ENCODE data around the gene FBN2.
"Not testable (repeated sequence)": the region's sequence is repeated elsewhere in the genome, so short reads cannot be mapped to it uniquely, and the experiment has no call there.

Gene FBN2

GRCh38 chr5:128453121-128453520 lies 84.9 kb downstream of the FBN2 start:
- DNase-seq (no peak), ATAC-seq (ENCODE audit: insufficient read depth, low read depth) (no peak)
- H3K9ac ChIP-seq (ENCODE audit: low read depth, low read length) = no peak overlapping the region
- H3K4me2 ChIP-seq (ENCODE audit: insufficient read depth, low read length) = no peak overlapping the region
- H3K27ac ChIP-seq (ENCODE audit: low read length) = no peak overlapping the region
- H3K27me3 ChIP-seq (ENCODE audit: insufficient read depth, low read length, poor library complexity) = no peaks in the 10 kb centered on the region
- H3K9me3 ChIP-seq (ENCODE audit: insufficient read depth, low read length, severe bottlenecking) = no peaks in the 10 kb centered on the region
- H3K36me3 ChIP-seq (ENCODE audit: insufficient read depth, low read length) = no peaks in the 10 kb centered on the region
- H3K4me1 ChIP-seq (ENCODE audit: insufficient read depth, low read length) = no peaks in the 10 kb centered on the region
- H3K4me3 ChIP-seq (ENCODE audit: low read depth in 1 of 2, low read length in 2 of 2) = no peak overlapping the region
- no peak overlapping the region for H2AFZ ChIP-seq (ENCODE audit: low read depth, low read length)
- H3K79me2 ChIP-seq (ENCODE audit: insufficient read depth, low read length) = no peaks in the 10 kb centered on the region
- no peak for TF ChIP-seq CTCF (IDR thresholded peaks at IDR 0.05; ENCODE audit: borderline replicate concordance, extremely low read depth, low read length, poor library complexity, severe bottlenecking)
- TF ChIP-seq EZH2 (IDR thresholded peaks at IDR 0.05; ENCODE audit: borderline replicate concordance, low read depth, low read length, severe bottlenecking) = no peak
- no peaks in the 10 kb centered on the region for H4K20me1 ChIP-seq (ENCODE audit: insufficient read depth, low read length)

GRCh38 chr5:128447224-128447623 lies 90.8 kb downstream of the FBN2 start:
- not testable (repeated sequence) for H3K27ac ChIP-seq (ENCODE audit: low read length); H3K4me2 ChIP-seq (ENCODE audit: insufficient read depth, low read length); H3K27me3 ChIP-seq (ENCODE audit: insufficient read depth, low read length, poor library complexity); H3K4me1 ChIP-seq (ENCODE audit: insufficient read depth, low read length); DNase-seq; H3K79me2 ChIP-seq (ENCODE audit: insufficient read depth, low read length); H3K4me3 ChIP-seq (ENCODE audit: low read depth in 1 of 2, low read length in 2 of 2); H2AFZ ChIP-seq (ENCODE audit: low read depth, low read length); ATAC-seq (ENCODE audit: insufficient read depth, low read depth); H4K20me1 ChIP-seq (ENCODE audit: insufficient read depth, low read length); H3K9me3 ChIP-seq (ENCODE audit: insufficient read depth, low read length, severe bottlenecking); H3K36me3 ChIP-seq (ENCODE audit: insufficient read depth, low read length); H3K9ac ChIP-seq (ENCODE audit: low read depth, low read length)

- Histone ChIP-seq H2AFZ (ENCODE audit: low read depth, low read length) (no peak overlapping the region), H3K36me3 (ENCODE audit: insufficient read depth, low read length) (no peaks in the 10 kb centered on the region), H3K27ac (ENCODE audit: low read length) (no peak overlapping the region), H3K4me3 (ENCODE audit: low read depth in 1 of 2, low read length in 2 of 2) (no peak overlapping the region), H3K9ac (ENCODE audit: low read depth, low read length) (no peak overlapping the region), H3K4me1 (ENCODE audit: insufficient read depth, low read length) (no peaks in the 10 kb centered on the region), H3K4me2 (ENCODE audit: insufficient read depth, low read length) (no peak overlapping the region), H3K79me2 (ENCODE audit: insufficient read depth, low read length) (no peaks in the 10 kb centered on the region), H3K9me3 (ENCODE audit: insufficient read depth, low read length, severe bottlenecking) (no peaks in the 10 kb centered on the region), H4K20me1 (ENCODE audit: insufficient read depth, low read length) (no peaks in the 10 kb centered on the region), H3K27me3 (ENCODE audit: insufficient read depth, low read length, poor library complexity) (no peaks in the 10 kb centered on the region)
- DNase-seq = no peak
- TF ChIP-seq EZH2 (IDR thresholded peaks at IDR 0.05; ENCODE audit: borderline replicate concordance, low read depth, low read length, severe bottlenecking) = no peak
- TF ChIP-seq CTCF (IDR thresholded peaks at IDR 0.05; ENCODE audit: borderline replicate concordance, extremely low read depth, low read length, poor library complexity, severe bottlenecking) = no peak
- ATAC-seq (ENCODE audit: insufficient read depth, low read depth) = no peak
Observed at GRCh38 chr5:128441941-128442350, 96.1 kb downstream of the FBN2 start.

GRCh38 chr5:128441165-128441564 lies 96.9 kb downstream of the FBN2 start:
- no peaks in the 10 kb centered on the region for H3K36me3 ChIP-seq (ENCODE audit: insufficient read depth, low read length)
- no peak overlapping the region for H2AFZ ChIP-seq (ENCODE audit: low read depth, low read length)
- no peak for ATAC-seq (ENCODE audit: insufficient read depth, low read depth)
- H3K79me2 ChIP-seq (ENCODE audit: insufficient read depth, low read length) = no peaks in the 10 kb centered on the region
- no peak overlapping the region for H3K9ac ChIP-seq (ENCODE audit: low read depth, low read length)
- no peaks in the 10 kb centered on the region for H3K9me3 ChIP-seq (ENCODE audit: insufficient read depth, low read length, severe bottlenecking)
- no peak overlapping the region for H3K4me2 ChIP-seq (ENCODE audit: insufficient read depth, low read length)
- DNase-seq = no peak
- no peaks in the 10 kb centered on the region for H3K27me3 ChIP-seq (ENCODE audit: insufficient read depth, low read length, poor library complexity)
- no peaks in the 10 kb centered on the region for H4K20me1 ChIP-seq (ENCODE audit: insufficient read depth, low read length)
- TF ChIP-seq CTCF (IDR thresholded peaks at IDR 0.05; ENCODE audit: borderline replicate concordance, extremely low read depth, low read length, poor library complexity, severe bottlenecking) = no peak
- TF ChIP-seq EZH2 (IDR thresholded peaks at IDR 0.05; ENCODE audit: borderline replicate concordance, low read depth, low read length, severe bottlenecking) = no peak
- no peak overlapping the region for H3K4me3 ChIP-seq (ENCODE audit: low read depth in 1 of 2, low read length in 2 of 2)
- H3K4me1 ChIP-seq (ENCODE audit: insufficient read depth, low read length) = no peaks in the 10 kb centered on the region
- H3K27ac ChIP-seq (ENCODE audit: low read length) = no peak overlapping the region

All from DND-41 (cell line).